ENCODE measurements around the gene NEK2.

Gene NEK2

DNA sequence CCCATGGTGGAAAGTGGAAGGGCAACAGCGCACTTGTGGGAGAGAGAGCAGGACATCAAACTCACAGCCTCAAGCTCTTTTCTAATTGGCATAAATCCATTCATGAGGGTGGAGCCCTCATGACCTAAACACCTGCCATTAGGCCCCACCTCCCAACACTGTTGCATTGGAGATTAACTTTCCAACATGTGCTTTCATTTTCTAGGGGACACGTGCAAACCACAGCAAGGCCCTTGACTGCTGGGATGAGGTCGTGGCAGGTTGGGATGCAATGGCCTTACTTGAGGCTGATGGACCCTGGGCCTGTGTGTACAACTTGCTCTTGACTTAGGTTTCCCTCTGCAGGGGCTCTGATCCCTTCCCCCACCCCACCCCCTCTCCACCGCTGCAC, 35.9 kb upstream of the NEK2 start:
- TF ChIP-seq, protein P1, sequence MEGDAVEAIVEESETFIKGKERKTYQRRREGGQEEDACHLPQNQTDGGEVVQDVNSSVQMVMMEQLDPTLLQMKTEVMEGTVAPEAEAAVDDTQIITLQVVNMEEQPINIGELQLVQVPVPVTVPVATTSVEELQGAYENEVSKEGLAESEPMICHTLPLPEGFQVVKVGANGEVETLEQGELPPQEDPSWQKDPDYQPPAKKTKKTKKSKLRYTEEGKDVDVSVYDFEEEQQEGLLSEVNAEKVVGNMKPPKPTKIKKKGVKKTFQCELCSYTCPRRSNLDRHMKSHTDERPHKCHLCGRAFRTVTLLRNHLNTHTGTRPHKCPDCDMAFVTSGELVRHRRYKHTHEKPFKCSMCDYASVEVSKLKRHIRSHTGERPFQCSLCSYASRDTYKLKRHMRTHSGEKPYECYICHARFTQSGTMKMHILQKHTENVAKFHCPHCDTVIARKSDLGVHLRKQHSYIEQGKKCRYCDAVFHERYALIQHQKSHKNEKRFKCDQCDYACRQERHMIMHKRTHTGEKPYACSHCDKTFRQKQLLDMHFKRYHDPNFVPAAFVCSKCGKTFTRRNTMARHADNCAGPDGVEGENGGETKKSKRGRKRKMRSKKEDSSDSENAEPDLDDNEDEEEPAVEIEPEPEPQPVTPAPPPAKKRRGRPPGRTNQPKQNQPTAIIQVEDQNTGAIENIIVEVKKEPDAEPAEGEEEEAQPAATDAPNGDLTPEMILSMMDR (IDR thresholded peaks at IDR 0.05): no peak

- TF ChIP-seq, protein P1 (IDR thresholded peaks at IDR 0.05): no peak
These were observed 35.3 kb upstream of the NEK2 start for GRCh38 chr1:211710566-211711314.

DNA sequence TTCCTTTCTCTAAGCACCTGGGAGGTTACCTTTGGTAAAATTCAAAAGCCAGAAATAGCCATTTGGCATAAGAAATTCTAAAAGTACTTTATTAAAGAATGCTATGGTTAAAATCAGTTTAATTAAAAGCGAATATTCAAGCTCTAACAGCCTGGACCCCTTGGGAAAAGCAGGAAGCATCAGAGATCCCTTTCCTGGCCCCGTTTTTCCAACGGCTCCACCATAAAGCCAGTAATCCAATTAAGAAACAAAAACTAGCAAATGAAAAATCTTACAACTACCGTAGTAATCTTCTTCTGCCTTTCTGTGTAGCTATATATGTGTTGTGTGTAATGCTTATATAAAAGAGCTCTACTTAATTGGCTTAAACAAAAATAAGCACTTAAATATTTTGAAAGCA, 33.5 kb upstream of the NEK2 start:
- TF ChIP-seq, protein P1 (IDR thresholded peaks at IDR 0.05): no peak

DNA sequence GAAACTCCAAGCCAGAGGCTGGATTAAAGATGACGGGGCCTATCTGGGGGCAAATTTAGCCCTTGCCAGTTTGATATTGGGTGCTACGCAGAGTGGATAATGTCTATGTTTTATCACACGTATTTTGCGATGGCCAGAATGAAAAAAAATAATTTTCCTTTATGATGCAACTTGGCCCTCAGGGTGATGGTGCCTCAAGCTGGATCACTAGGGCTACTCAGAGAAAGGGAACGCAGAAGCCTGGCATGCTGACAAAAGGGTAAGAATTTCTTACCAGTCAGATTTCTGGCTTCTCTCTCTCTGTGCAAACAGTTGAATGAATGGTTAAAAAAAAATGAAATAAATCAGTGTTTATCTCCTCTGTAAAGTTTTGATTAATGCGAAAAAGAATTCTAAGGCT, 32.6 kb upstream of the NEK2 start:
- TF ChIP-seq, protein P1 (IDR thresholded peaks at IDR 0.05): no peak

GRCh38 chr1:211705467-211706091, 30.2 kb upstream of the NEK2 start:
- TF ChIP-seq, protein P1 (IDR thresholded peaks at IDR 0.05): no peak

DNA sequence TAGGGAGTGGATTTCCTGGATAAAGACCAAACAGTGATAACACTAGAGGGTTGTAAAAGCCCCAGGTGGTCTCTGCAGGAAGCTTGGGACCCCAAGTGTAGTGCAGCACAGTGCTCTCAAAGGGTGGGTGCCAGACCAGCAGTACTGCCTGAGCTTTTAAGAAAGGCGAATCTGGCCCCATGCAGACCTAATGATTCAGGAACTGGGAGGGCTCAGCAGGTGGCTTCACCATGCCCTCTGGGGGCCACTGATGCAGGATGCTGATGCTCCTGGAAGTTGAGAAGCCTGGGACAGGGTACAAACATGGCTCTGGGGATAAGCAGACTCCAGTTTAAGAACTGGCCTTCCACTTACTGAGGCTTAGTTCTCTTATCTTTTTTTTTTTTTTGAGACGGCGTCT, 29.1 kb upstream of the NEK2 start:
- TF ChIP-seq, protein P1 (IDR thresholded peaks at IDR 0.05): no peak

- TF ChIP-seq, protein P1 (IDR thresholded peaks at IDR 0.05): no peak
These were observed 28.6 kb upstream of the NEK2 start for GRCh38 chr1:211703812-211704537.
